PC-3 (cell line): ENCODE results near the gene ZMAT2. TPM values are rescaled to one million over a fixed set of nuclear protein-coding genes. Genes with fewer than 3 reads are reported as not detected.
A peak's percentile ranks its signal among the peaks of the same experiment; 100 is the strongest.

Experiments used
- ATAC-seq: fragments of 200-7000 bp; cut with Tn5 transposase; 2 replicates; pipeline ENCODE4 v1.9.1; 2020; ENCODE audit warnings: mild to moderate bottlenecking, moderate library complexity
- BruUV-seq: library from RNA; stranded (reverse); fragments of 400-500 nt; replicated peaks from 2 replicates; lab custom pipeline; 2021; lab: Mats Ljungman, UMichigan
- CTCF ChIA-PET: fragments of 300-600 bp; sonication (Branson Sonifier 250); formaldehyde crosslinking; loops from one replicate; lab custom pipeline; 2022; ENCODE audit warnings: antibody characterized with exemption; lab: Charles Lee
- POLR2A ChIA-PET: fragments of 300-600 bp; sonication (Branson Sonifier 250); formaldehyde crosslinking; loops from one replicate; lab custom pipeline; 2022; ENCODE audit warnings: antibody characterized with exemption; ENCODE audit not compliant: unreplicated experiment; lab: Charles Lee
- DNase-seq: peaks from one replicate; pipeline ENCODE4 v3.0.0-alpha.2; 2015
- H2AFZ ChIP-seq: fragments of 300-600 bp; sonication (generic); 2 replicates; pipeline ENCODE4 v1.6.0; 2016; ENCODE audit warnings: antibody characterized with exemption, low read length
- H3F3A ChIP-seq: fragments of 300-600 bp; sonication (generic); one replicate; pipeline ENCODE4 v1.6.0; 2017; ENCODE audit warnings: antibody characterized with exemption, low read length, control low read depth, mild to moderate bottlenecking; ENCODE audit not compliant: unreplicated experiment
- H3K27ac ChIP-seq: fragments of 300-600 bp; sonication (generic); 2 replicates; pipeline ENCODE4 v1.5.1; 2016; ENCODE audit warnings: mild to moderate bottlenecking, low read length
- H3K27me3 ChIP-seq: fragments of 300-600 bp; sonication (generic); 2 replicates; pipeline ENCODE4 v1.6.1; 2016; ENCODE audit warnings: low read length, mixed read lengths
- H3K36me3 ChIP-seq: fragments of 300-600 bp; sonication (generic); 2 replicates; pipeline ENCODE4 v1.6.1; 2016; ENCODE audit warnings: low read depth, mixed run types, low read length, mixed read lengths
- H3K4me1 ChIP-seq: fragments of 300-600 bp; sonication (generic); 2 replicates; pipeline ENCODE4 v1.5.1; 2016; ENCODE audit warnings: low read length; ENCODE audit not compliant: insufficient read depth
- H3K4me2 ChIP-seq: fragments of 300-600 bp; sonication (generic); 2 replicates; pipeline ENCODE4 v1.6.0; 2016; ENCODE audit warnings: low read length
- H3K4me3 ChIP-seq: fragments of 300-600 bp; sonication (generic); 2 replicates; pipeline ENCODE4 v1.5.1; 2016; ENCODE audit warnings: mild to moderate bottlenecking, low read length, mixed read lengths
- H3K79me2 ChIP-seq: fragments of 300-600 bp; sonication (generic); 2 replicates; pipeline ENCODE4 v1.6.1; 2017; ENCODE audit warnings: low read length, mixed read lengths
- H3K9ac ChIP-seq: fragments of 300-600 bp; sonication (generic); 2 replicates; pipeline ENCODE4 v1.6.0; 2016; ENCODE audit warnings: mild to moderate bottlenecking, low read length
- H3K9me2 ChIP-seq: fragments of 300-600 bp; sonication (generic); replicated peaks from 2 replicates; pipeline ENCODE4 v1.6.1; 2016; ENCODE audit warnings: mixed run types, low read length, mixed read lengths
- H3K9me3 ChIP-seq: fragments of 300-600 bp; sonication (generic); 2 replicates; pipeline ENCODE4 v1.6.1; 2016; ENCODE audit warnings: low read length, mixed read lengths
- H4K20me1 ChIP-seq: fragments of 300-600 bp; sonication (generic); 2 replicates; pipeline ENCODE4 v1.6.1; 2016; ENCODE audit warnings: low read length, mixed read lengths
- CTCF ChIP-seq: fragments of 300-600 bp; sonication (generic); conservative IDR thresholded peaks from 2 replicates; pipeline ENCODE4 v1.5.1; 2017; ENCODE audit warnings: antibody characterized with exemption, low read depth, mild to moderate bottlenecking, low read length
- EZH2 ChIP-seq: fragments of 300-600 bp; sonication (generic); IDR thresholded peaks from one replicate; pipeline ENCODE4 v1.6.1; 2017; ENCODE audit warnings: antibody characterized with exemption, mild to moderate bottlenecking, low read length; ENCODE audit not compliant: unreplicated experiment
- EZH2phosphoT487 ChIP-seq: fragments of 300-600 bp; sonication (generic); IDR thresholded peaks from 2 replicates; pipeline ENCODE4 v1.6.1; 2018; ENCODE audit warnings: mild to moderate bottlenecking, antibody characterized with exemption, low read length, borderline replicate concordance
- intact Hi-C: fragments of 100-400 bp; cut with micrococcal nuclease; formaldehyde crosslinking; loops from 2 replicates; pipeline ENCODE4 v1.9.0; 2023
- total RNA-seq: library from RNA; depleted of rRNA; stranded (reverse); fragments of >200 nt; gene quantifications from 2 replicates; pipeline ENCODE4 v1.2.3, GENCODE V29; 2014

The ZMAT2 gene
- total RNA-seq, 1 experiment from 2014 or later: 28.2 TPM

GRCh38 chr5:140677947-140678346, 22.3 kb upstream of the ZMAT2 start:
- H3K79me2 ChIP-seq: no peaks in the 10 kb centered on the region
- H3F3A ChIP-seq: no peaks in the 10 kb centered on the region
- no peak overlapping the region for H3K9ac ChIP-seq
- H3K27me3 ChIP-seq: no peaks in the 10 kb centered on the region
- no peak overlapping the region for H3K27ac ChIP-seq
- H3K9me3 ChIP-seq: no peaks in the 10 kb centered on the region
- no peak overlapping the region for H3K4me3 ChIP-seq
- no peaks in the 10 kb centered on the region for H4K20me1 ChIP-seq
- intact Hi-C loops: no loop called here
- DNase-seq: no peak
- H3K9me2 ChIP-seq: no peaks in the 10 kb centered on the region
- ChIA-PET POLR2A (no interaction called here), CTCF (no interaction called here)
- no peak overlapping the region for H2AFZ ChIP-seq
- no peaks in the 10 kb centered on the region for H3K4me1 ChIP-seq
- H3K36me3 ChIP-seq: peaks cover 5% of the 10 kb centered on the region; the same call in 1 of the 2 replicates
- TF ChIP-seq EZH2 (no peak), CTCF (no peak), EZH2phosphoT487 (no peak)
- no peak overlapping the region for H3K4me2 ChIP-seq
- BruUV-seq: no TSS peak
- ATAC-seq: no peak

DNA sequence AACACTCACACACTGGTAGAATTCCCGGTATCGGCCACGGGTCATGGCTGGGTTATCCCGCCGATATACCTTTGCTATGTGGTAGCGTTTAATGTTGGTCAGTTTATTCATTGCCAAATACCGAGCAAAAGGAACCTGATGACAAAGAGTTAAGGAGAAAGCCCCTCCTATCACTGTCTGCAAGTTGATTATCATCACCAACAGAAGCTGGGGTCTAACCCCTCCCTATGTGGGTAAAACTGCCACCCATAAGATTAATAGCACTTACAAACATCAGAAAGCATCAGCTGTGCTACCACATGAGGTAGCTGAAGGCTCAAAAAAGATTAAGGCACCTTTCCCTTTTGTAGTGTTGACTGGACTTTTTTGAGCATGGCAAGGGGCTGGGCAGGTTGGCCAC, 21.3 kb upstream of the ZMAT2 start:
- no peaks in the 10 kb centered on the region for H3K27me3 ChIP-seq
- no TSS peak for BruUV-seq
- H3K79me2 ChIP-seq: no peaks in the 10 kb centered on the region
- DNase-seq (no peak), ATAC-seq (no peak)
- no peaks in the 10 kb centered on the region for H3F3A ChIP-seq
- H4K20me1 ChIP-seq: no peaks in the 10 kb centered on the region
- no peaks in the 10 kb centered on the region for H3K9me2 ChIP-seq
- H3K9ac ChIP-seq: no peak overlapping the region
- no peak overlapping the region for H3K4me3 ChIP-seq
- H3K36me3 ChIP-seq: peaks cover 5% of the 10 kb centered on the region; the same call in 1 of the 2 replicates
- intact Hi-C loops: no loop called here
- TF ChIP-seq EZH2 (no peak), CTCF (no peak), EZH2phosphoT487 (no peak)
- CTCF ChIA-PET: no interaction called here
- H3K4me1 ChIP-seq: no peaks in the 10 kb centered on the region
- H3K27ac ChIP-seq: no peak overlapping the region
- H2AFZ ChIP-seq: no peak overlapping the region
- POLR2A ChIA-PET: no interaction called here
- no peaks in the 10 kb centered on the region for H3K9me3 ChIP-seq
- H3K4me2 ChIP-seq: no peak overlapping the region

GRCh38 chr5:140690376-140690932, 9.8 kb upstream of the ZMAT2 start:
- Histone ChIP-seq H3F3A (no peaks in the 10 kb centered on the region), H3K9me3 (no peaks in the 10 kb centered on the region), H3K27ac (peak overlapping the region; percentile 71), H3K36me3 (peaks cover 6% of the 10 kb centered on the region; the same call in 1 of the 2 replicates), H3K9me2 (no peaks in the 10 kb centered on the region), H3K79me2 (peaks cover 62% of the 10 kb centered on the region), H3K9ac (peak overlapping the region; percentile 96), H3K27me3 (no peaks in the 10 kb centered on the region), H3K4me1 (peaks cover 7% of the 10 kb centered on the region; the same call in 1 of the 2 replicates), H4K20me1 (no peaks in the 10 kb centered on the region), H2AFZ (peak overlapping the region; percentile 82; the same call in 1 of the 2 replicates), H3K4me2 (peak overlapping the region; percentile 85), H3K4me3 (peak overlapping the region; percentile 92)
- peak; percentile 12 for DNase-seq
- intact Hi-C loops: no loop called here
- POLR2A ChIA-PET: interaction anchor here (0.6 to 0.9 kb wide), 5 partner anchors 10 to 345 kb away, joined by 4 to 8 read pairs (median 4); partner anchors contain the start of gene ZMAT2
- ATAC-seq: peak; percentile 10; the same call in 1 of the 2 replicates
- CTCF ChIA-PET: interaction anchor here (0.5 to 0.7 kb wide), 2 partner anchors 31 to 143 kb away, joined by 3 read pairs; partner anchors contain the start of gene EIF4EBP3
- TSS peak; percentile 64 for BruUV-seq
- TF ChIP-seq EZH2phosphoT487: no peak
- no peak for TF ChIP-seq CTCF
- TF ChIP-seq EZH2: no peak
